Hepatocyte (in vitro differentiated cells): Measurements from ENCODE around the gene MDC1.

Experiments
- EZH2 ChIP-seq: fragments of 200-600 bp; sonication (generic); IDR thresholded peaks from 2 replicates; pipeline ENCODE4 v1.6.1; 2016; ENCODE audit warnings: antibody characterized with exemption, mild to moderate bottlenecking, borderline replicate concordance
- TF ChIP-seq, protein P1 (sequence below): fragments of 200-600 bp; sonication (generic); IDR thresholded peaks from 2 replicates; pipeline ENCODE4 v1.5.1; 2016; ENCODE audit warnings: antibody characterized with exemption, mild to moderate bottlenecking; ENCODE audit not compliant: poor library complexity

DNA sequence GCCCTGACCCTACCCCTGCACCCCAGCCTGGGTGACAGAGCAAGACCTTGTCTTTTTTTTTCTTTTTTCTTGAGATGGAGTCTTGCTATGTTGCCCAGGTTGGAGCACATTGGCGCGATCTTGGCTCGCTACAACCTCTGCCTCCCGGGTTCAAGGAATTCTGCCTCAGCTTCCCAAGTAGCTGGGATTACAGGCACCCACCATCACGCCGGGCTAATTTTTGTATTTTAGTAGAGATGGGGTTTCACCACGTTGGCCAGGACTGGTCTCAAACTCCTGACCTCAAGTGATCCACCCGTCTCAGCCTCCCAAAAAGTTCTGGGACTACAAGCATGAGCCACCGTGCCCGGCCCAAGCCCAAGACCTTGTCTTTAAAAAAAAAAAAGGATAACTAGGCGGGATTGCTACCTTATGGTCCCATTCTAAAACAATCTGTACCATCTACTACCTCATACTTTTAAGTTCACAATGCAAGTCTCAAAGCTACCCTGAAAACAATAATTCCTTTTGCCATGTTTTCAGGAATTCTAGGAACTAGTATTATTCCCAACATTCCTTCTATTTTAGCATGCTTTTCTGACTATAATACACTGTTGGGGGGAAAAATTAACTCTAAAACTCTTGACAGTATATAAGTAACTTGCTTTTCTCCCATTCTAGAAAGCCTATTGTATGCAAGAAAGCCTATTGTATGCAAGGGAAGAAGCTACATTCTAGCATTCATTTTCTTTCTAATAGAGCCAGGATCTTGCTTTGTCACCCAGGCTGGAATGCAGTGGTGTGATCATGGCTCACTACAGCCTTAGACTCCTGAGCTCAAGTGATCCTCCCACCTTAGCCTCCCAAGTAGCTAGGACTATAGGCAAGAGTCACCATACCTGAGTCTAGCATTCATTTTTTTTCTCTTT, 9.7 kb upstream of the MDC1 start:
- TF ChIP-seq, protein P1, sequence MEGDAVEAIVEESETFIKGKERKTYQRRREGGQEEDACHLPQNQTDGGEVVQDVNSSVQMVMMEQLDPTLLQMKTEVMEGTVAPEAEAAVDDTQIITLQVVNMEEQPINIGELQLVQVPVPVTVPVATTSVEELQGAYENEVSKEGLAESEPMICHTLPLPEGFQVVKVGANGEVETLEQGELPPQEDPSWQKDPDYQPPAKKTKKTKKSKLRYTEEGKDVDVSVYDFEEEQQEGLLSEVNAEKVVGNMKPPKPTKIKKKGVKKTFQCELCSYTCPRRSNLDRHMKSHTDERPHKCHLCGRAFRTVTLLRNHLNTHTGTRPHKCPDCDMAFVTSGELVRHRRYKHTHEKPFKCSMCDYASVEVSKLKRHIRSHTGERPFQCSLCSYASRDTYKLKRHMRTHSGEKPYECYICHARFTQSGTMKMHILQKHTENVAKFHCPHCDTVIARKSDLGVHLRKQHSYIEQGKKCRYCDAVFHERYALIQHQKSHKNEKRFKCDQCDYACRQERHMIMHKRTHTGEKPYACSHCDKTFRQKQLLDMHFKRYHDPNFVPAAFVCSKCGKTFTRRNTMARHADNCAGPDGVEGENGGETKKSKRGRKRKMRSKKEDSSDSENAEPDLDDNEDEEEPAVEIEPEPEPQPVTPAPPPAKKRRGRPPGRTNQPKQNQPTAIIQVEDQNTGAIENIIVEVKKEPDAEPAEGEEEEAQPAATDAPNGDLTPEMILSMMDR: no peak
- TF ChIP-seq EZH2: no peak
